SK-N-SH treated with all-trans-retinoic acid at 6 μM for 48 hours (cell line): ENCODE data around the gene TBL1X.

Experiments
- ATAC-seq: fragments of 200-7000 bp; cut with Tn5 transposase; 3 replicates; pipeline ENCODE4 v1.9.1; 2020; ENCODE audit warnings: mild to moderate bottlenecking, moderate library complexity
- ARNTL ChIP-seq: fragments of 450-650 bp; formaldehyde crosslinking; IDR thresholded peaks from 2 replicates; pipeline ENCODE4 v1.5.0; 2020; ENCODE audit warnings: low read depth, mild to moderate bottlenecking, moderate library complexity, borderline replicate concordance
- BACH2 ChIP-seq: fragments of 250-450 bp; sonication (Bioruptor Pico); IDR thresholded peaks from 2 replicates; pipeline ENCODE4 v1.9.0; 2021; ENCODE audit warnings: mild to moderate bottlenecking, borderline replicate concordance
- CREB5 ChIP-seq: fragments of 250-450 bp; sonication (Bioruptor Pico); IDR thresholded peaks from 2 replicates; pipeline ENCODE4 v1.5.1; 2020; ENCODE audit warnings: low read depth, mild to moderate bottlenecking, moderate library complexity
- CSDC2 ChIP-seq: fragments of 250-450 bp; sonication (Bioruptor Pico); IDR thresholded peaks from 2 replicates; pipeline ENCODE4 v1.5.0; 2020; ENCODE audit warnings: mild to moderate bottlenecking, moderate library complexity
- CSRNP3 ChIP-seq: fragments of 250-450 bp; sonication (Bioruptor Pico); IDR thresholded peaks from 2 replicates; pipeline ENCODE4 v1.5.1; 2021; ENCODE audit warnings: mild to moderate bottlenecking, moderate library complexity
- GLIS3 ChIP-seq: fragments of 250-450 bp; sonication (Bioruptor Pico); IDR thresholded peaks from 2 replicates; pipeline ENCODE4 v1.5.0; 2020; ENCODE audit warnings: mild to moderate bottlenecking, moderate library complexity
- ISL1 ChIP-seq: fragments of 250-450 bp; sonication (Bioruptor Pico); IDR thresholded peaks from 2 replicates; pipeline ENCODE4 v2.1.2; 2022; ENCODE audit warnings: mild to moderate bottlenecking, moderate library complexity
- OSR1 ChIP-seq: fragments of 250-450 bp; sonication (Bioruptor Pico); IDR thresholded peaks from 2 replicates; pipeline ENCODE4 v1.8.0; 2022; ENCODE audit warnings: moderate library complexity, mild to moderate bottlenecking, inconsistent platforms
- POU6F1 ChIP-seq: fragments of 250-450 bp; sonication (Bioruptor Pico); IDR thresholded peaks from 2 replicates; pipeline ENCODE4 v1.8.0; 2021; ENCODE audit warnings: low read depth, mild to moderate bottlenecking, moderate library complexity, borderline replicate concordance
- PPARA ChIP-seq: fragments of 250-450 bp; sonication (Bioruptor Pico); IDR thresholded peaks from 2 replicates; pipeline ENCODE4 v1.5.0; 2020; ENCODE audit warnings: mild to moderate bottlenecking, borderline replicate concordance
- RARB ChIP-seq: fragments of 250-450 bp; sonication (Bioruptor Pico); IDR thresholded peaks from 2 replicates; pipeline ENCODE4 v1.8.0; 2021; ENCODE audit warnings: mild to moderate bottlenecking, moderate library complexity
- SNAI2 ChIP-seq: fragments of 250-450 bp; sonication (Bioruptor Pico); IDR thresholded peaks from 2 replicates; pipeline ENCODE4 v1.5.0; 2020; ENCODE audit warnings: mild to moderate bottlenecking, moderate library complexity
- TCF4 ChIP-seq: fragments of 250-450 bp; sonication (Bioruptor Pico); IDR thresholded peaks from 2 replicates; pipeline ENCODE4 v1.8.0; 2021; ENCODE audit warnings: mild to moderate bottlenecking, moderate library complexity, borderline replicate concordance
- TOX ChIP-seq: fragments of 250-450 bp; sonication (Bioruptor Pico); IDR thresholded peaks from 2 replicates; pipeline ENCODE4 v1.8.0; 2021; ENCODE audit warnings: mild to moderate bottlenecking, moderate library complexity, borderline replicate concordance
- TSHZ2 ChIP-seq: fragments of 250-450 bp; sonication (Bioruptor Pico); IDR thresholded peaks from 2 replicates; pipeline ENCODE4 v1.5.0; 2020; ENCODE audit warnings: mild to moderate bottlenecking, moderate library complexity
- ZC3H10 ChIP-seq: fragments of 250-450 bp; sonication (Bioruptor Pico); IDR thresholded peaks from 2 replicates; pipeline ENCODE4 v1.5.1; 2021; ENCODE audit warnings: mild to moderate bottlenecking, moderate library complexity
- ZFP3 ChIP-seq: fragments of 250-450 bp; sonication (Bioruptor Pico); IDR thresholded peaks from 2 replicates; pipeline ENCODE4 v1.5.0; 2020; ENCODE audit warnings: mild to moderate bottlenecking, moderate library complexity
- ZFP30 ChIP-seq: fragments of 450-650 bp; formaldehyde crosslinking; IDR thresholded peaks from 2 replicates; pipeline ENCODE4 v1.5.0; 2022; ENCODE audit warnings: mild to moderate bottlenecking, moderate library complexity
- ZNF70 ChIP-seq: fragments of 450-650 bp; formaldehyde crosslinking; IDR thresholded peaks from 2 replicates; pipeline ENCODE4 v1.5.0; 2020; ENCODE audit warnings: mild to moderate bottlenecking, moderate library complexity
- ZNF8 ChIP-seq: fragments of 450-650 bp; formaldehyde crosslinking; IDR thresholded peaks from 2 replicates; pipeline ENCODE4 v1.5.0; 2020; ENCODE audit warnings: mild to moderate bottlenecking, moderate library complexity

The TBL1X gene

GRCh38 chrX:9681011-9681410 lies 216.2 kb downstream of the TBL1X start:
- ATAC-seq, result no peak

GRCh38 chrX:9681422-9681821 lies 216.6 kb downstream of the TBL1X start:
- no peak for ATAC-seq
- no peak for TF ChIP-seq SNAI2 (CRISPR knock-in tag)
- no peak for TF ChIP-seq TOX (CRISPR knock-in tag)
- TF ChIP-seq CREB5, result no peak
- no peak for TF ChIP-seq GLIS3 (CRISPR knock-in tag)
- TF ChIP-seq RARB (CRISPR knock-in tag), result no peak
- TF ChIP-seq ISL1 (CRISPR knock-in tag), result no peak
- TF ChIP-seq CSRNP3 (CRISPR knock-in tag), result no peak
- TF ChIP-seq CSDC2 (CRISPR knock-in tag), result no peak
- no peak for TF ChIP-seq ZFP3 (CRISPR knock-in tag)
- TF ChIP-seq ARNTL (CRISPR knock-in tag), result no peak
- TF ChIP-seq ZNF8 (CRISPR knock-in tag), result no peak
- TF ChIP-seq POU6F1 (CRISPR knock-in tag), result no peak
- TF ChIP-seq, all 23 proteins: peak for 0

More at GRCh38 chrX:9681011-9681410, 216.2 kb downstream of the TBL1X start:
- TF ChIP-seq SNAI2 (CRISPR knock-in tag), result no peak
- no peak for TF ChIP-seq ARNTL (CRISPR knock-in tag)
- no peak for TF ChIP-seq TCF4 (CRISPR knock-in tag)
- TF ChIP-seq CSDC2 (CRISPR knock-in tag), result no peak
- TF ChIP-seq RARB (CRISPR knock-in tag), result no peak
- TF ChIP-seq BACH2, result no peak
- TF ChIP-seq ZFP3 (CRISPR knock-in tag), result no peak
- TF ChIP-seq TSHZ2 (CRISPR knock-in tag), result no peak
- TF ChIP-seq TOX (CRISPR knock-in tag), result no peak
- TF ChIP-seq ISL1 (CRISPR knock-in tag), result no peak
- no peak for TF ChIP-seq POU6F1 (CRISPR knock-in tag)
- TF ChIP-seq PPARA (CRISPR knock-in tag), result no peak
- no peak for TF ChIP-seq OSR1
- no peak for TF ChIP-seq CSRNP3 (CRISPR knock-in tag)

- TF ChIP-seq ZNF70 (CRISPR knock-in tag) (no peak), ZNF8 (CRISPR knock-in tag) (no peak), POU6F1 (CRISPR knock-in tag) (no peak), OSR1 (no peak), ZC3H10 (no peak), TCF4 (CRISPR knock-in tag) (no peak), CSRNP3 (CRISPR knock-in tag) (no peak), BACH2 (no peak), ZFP30 (CRISPR knock-in tag) (no peak), PPARA (CRISPR knock-in tag) (no peak)
- ATAC-seq, result peak; percentile 57
These were observed 217.6 kb downstream of the TBL1X start for GRCh38 chrX:9682456-9682855.
